Activated CD4-positive, alpha-beta T cell treated with anti-CD3 and anti-CD28 coated beads for 36 hours (primary cell): ENCODE data around the gene FAM107B. TPM values are rescaled to one million over a fixed set of nuclear protein-coding genes. Genes with fewer than 3 reads are reported as not detected.

ENCODE experiments used
- ATAC-seq: fragments of 200-7000 bp; cut with Tn5 transposase; one replicate; pipeline ENCODE4 v1.10.0; 2021; ENCODE audit warnings: mild to moderate bottlenecking, moderate library complexity
- CTCF ChIA-PET: fragments of 350-600 bp; sonication (Branson Sonifier 250); formaldehyde crosslinking; loops from one replicate; lab custom pipeline; 2021; ENCODE audit warnings: antibody characterized with exemption; lab: Charles Lee
- POLR2A ChIA-PET: fragments of 350-600 bp; sonication (Branson Sonifier 250); formaldehyde crosslinking; loops from one replicate; lab custom pipeline; 2021; ENCODE audit warnings: antibody characterized with exemption, inconsistent platforms; lab: Charles Lee
- DNase-seq: peaks from one replicate; pipeline ENCODE4 v3.0.0-alpha.2; 2020
- H3K27ac Mint-ChIP-seq: one replicate; pipeline ENCODE4 v1.8.0; 2021; ENCODE audit warnings: mixed read lengths
- H3K27me3 Mint-ChIP-seq: one replicate; pipeline ENCODE4 v1.8.0; 2021; ENCODE audit warnings: mixed read lengths
- H3K36me3 Mint-ChIP-seq: one replicate; pipeline ENCODE4 v1.8.0; 2021; ENCODE audit warnings: low read depth, mixed read lengths
- H3K4me1 Mint-ChIP-seq: one replicate; pipeline ENCODE4 v1.8.0; 2021; ENCODE audit warnings: mixed read lengths
- H3K4me3 Mint-ChIP-seq: one replicate; pipeline ENCODE4 v1.8.0; 2021; ENCODE audit warnings: mild to moderate bottlenecking, moderate library complexity, mixed read lengths
- H3K9me3 Mint-ChIP-seq: one replicate; pipeline ENCODE4 v1.8.0; 2021; ENCODE audit warnings: low read depth, mixed read lengths
- intact Hi-C, 2 experiments: fragments of 100-400 bp; cut with DNase I in 1 of 2; cut with micrococcal nuclease in 1 of 2; formaldehyde crosslinking; loops; one replicate each; pipeline versions ENCODE4 v1.14.2 to v1.15.1; 2022 to 2024; cut with DNase I, micrococcal nuclease
- total RNA-seq, 2 experiments: library from RNA; stranded (reverse); gene quantifications; one replicate each; pipeline ENCODE4 v1.2.3, GENCODE V29; 2021

Gene FAM107B
- total RNA-seq, 2 experiments from 2014 or later: 126 to 148 TPM

DNA sequence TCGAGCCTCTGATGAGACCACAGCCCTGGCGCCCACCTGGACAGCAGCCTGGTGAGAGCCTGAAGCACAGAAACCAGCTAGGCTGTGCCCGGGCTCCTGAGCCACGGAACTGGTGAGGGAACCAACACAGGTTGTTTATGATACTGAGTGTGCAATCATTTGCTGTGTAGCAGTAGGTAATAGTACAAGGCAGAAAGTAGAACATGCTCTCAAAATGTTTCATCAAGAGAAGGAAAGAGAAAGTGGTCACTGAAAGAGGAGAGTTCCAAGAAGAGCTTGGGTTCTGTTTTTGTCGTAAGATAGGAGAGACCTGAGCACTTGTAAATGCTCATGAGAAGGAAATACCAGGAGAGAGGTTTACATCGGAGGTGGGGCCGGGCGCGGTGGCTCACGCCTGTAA is 208.2 kb downstream of the FAM107B start:
- Mint-ChIP-seq H3K4me3 (no peak overlapping the region), H3K9me3 (peaks cover 3% of the 10 kb centered on the region), H3K27me3 (no peaks in the 10 kb centered on the region), H3K27ac (peak overlapping the region; percentile 85), H3K36me3 (peaks cover 51% of the 10 kb centered on the region), H3K4me1 (peaks cover 93% of the 10 kb centered on the region)
- intact Hi-C loops: no loop called here
- ChIA-PET POLR2A (interaction anchor here (0.6 to 2.0 kb wide), 3 partner anchors 13 to 381 kb away, joined by 4 to 7 read pairs (median 5); no protein-coding TSS in a partner anchor), CTCF (interaction anchor here (0.6 to 1.4 kb wide), 3 partner anchors 10 to 39 kb away, joined by 3 to 4 read pairs (median 4); no protein-coding TSS in a partner anchor)
- peak; percentile 48 for ATAC-seq
- DNase-seq: no peak

DNA sequence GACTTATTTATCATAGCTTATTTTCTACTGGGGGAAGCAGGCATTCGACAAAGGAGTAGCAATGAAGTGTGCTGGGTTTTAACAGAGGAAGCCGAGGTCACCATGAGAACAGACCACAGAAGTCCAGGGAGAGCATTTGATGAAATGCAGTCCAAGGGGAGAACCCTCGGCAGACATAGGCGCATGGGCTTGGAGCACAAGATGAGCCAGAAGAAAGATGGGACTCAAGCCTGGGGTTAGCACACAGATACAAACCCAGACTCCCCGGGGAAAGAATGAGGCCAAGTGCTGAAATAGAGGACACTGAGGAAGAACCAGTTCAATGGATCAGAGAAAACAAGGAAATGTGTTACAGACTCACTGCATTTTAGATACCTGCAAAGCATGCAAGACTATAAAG is 209.5 kb downstream of the FAM107B start:
- intact Hi-C loops: loop anchor here in 1 of 2 experiments (2.0 kb wide), 1 partner anchor 22 kb away; no protein-coding TSS in a partner anchor
- ATAC-seq: no peak
- no peak overlapping the region for H3K4me3 Mint-ChIP-seq
- ChIA-PET POLR2A (interaction anchor here (0.7 to 1.5 kb wide), 2 partner anchors 9 to 380 kb away, joined by 3 read pairs; no protein-coding TSS in a partner anchor), CTCF (interaction anchor here (1.1 to 2.3 kb wide), 4 partner anchors 10 to 22 kb away, joined by 3 to 9 read pairs (median 3); no protein-coding TSS in a partner anchor)
- peaks cover 3% of the 10 kb centered on the region for H3K9me3 Mint-ChIP-seq
- H3K27me3 Mint-ChIP-seq: no peaks in the 10 kb centered on the region
- peaks cover 93% of the 10 kb centered on the region for H3K4me1 Mint-ChIP-seq
- peak overlapping the region; percentile 85 for H3K27ac Mint-ChIP-seq
- H3K36me3 Mint-ChIP-seq: peaks cover 50% of the 10 kb centered on the region
- DNase-seq: no peak

DNA sequence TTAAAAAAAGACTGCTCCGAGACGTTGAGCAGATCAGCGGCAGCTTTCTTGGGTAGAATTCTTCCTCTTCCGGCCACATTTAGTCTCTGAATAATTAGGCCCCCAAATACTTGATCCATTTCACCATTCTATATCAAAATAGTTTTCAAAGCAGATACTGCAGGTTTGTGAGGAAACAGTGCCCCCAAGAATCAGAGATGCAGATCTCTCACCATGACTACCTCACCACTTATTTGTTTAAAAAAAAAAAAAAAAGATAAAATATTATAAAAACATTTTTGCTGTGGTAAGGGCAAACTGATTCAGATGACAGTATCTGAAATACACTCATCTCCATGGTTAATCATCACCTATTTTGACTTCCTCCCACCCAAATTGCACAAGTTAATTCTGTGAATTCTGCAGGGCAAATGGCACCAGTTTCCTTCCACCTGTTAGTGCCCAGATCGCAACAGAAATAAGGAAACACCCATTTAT is 210.4 kb downstream of the FAM107B start:
- ATAC-seq (peak; percentile 40), DNase-seq (no peak)
- H3K4me1 Mint-ChIP-seq: peaks cover 92% of the 10 kb centered on the region
- CTCF ChIA-PET: interaction anchor here (0.8 to 2.3 kb wide), 5 partner anchors 10 to 35 kb away, joined by 3 to 9 read pairs (median 3); no protein-coding TSS in a partner anchor
- H3K27ac Mint-ChIP-seq: peak overlapping the region; percentile 96
- intact Hi-C loops: loop anchor here (1.0 to 5.0 kb wide), 5 partner anchors 8 to 558 kb away; no protein-coding TSS in a partner anchor
- peak overlapping the region; percentile 67 for H3K4me3 Mint-ChIP-seq
- H3K36me3 Mint-ChIP-seq: peaks cover 51% of the 10 kb centered on the region
- POLR2A ChIA-PET: interaction anchor here (0.7 to 1.5 kb wide), 2 partner anchors 31 to 379 kb away, joined by 3 read pairs; no protein-coding TSS in a partner anchor
- no peaks in the 10 kb centered on the region for H3K27me3 Mint-ChIP-seq
- H3K9me3 Mint-ChIP-seq: peaks cover 3% of the 10 kb centered on the region

DNA sequence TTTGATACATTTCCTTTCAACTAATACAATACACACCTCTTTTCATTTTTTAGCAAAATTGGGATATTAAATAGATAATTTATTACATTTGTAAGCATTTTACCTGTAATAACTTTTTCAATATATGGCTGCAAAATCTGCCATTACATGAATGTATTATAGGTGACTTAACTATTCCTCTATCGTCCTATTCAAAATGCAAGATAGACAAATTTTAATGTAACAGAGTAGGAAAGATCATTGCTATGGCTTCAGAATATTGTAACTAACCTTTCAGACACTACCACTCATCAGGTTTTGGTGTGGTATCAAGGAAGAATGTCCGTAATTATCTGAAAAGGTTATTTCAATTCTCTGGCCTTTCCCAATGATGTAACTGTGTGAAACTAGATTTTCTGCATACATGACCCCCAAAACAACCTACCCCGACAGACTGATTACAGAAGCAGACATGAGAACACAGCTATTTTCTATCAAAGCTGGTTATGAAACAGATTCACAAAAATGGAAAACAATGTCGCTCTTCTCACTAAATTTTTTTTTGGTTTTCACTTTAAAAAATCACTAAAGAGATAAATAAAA is 211.2 kb downstream of the FAM107B start:
- no peak for DNase-seq
- Mint-ChIP-seq H3K27ac (peak overlapping the region; percentile 82), H3K27me3 (no peaks in the 10 kb centered on the region), H3K36me3 (peaks cover 47% of the 10 kb centered on the region), H3K4me3 (peak overlapping the region; percentile 30), H3K9me3 (peaks cover 3% of the 10 kb centered on the region), H3K4me1 (peaks cover 92% of the 10 kb centered on the region)
- ChIA-PET CTCF (interaction anchor here (0.8 to 2.3 kb wide), 7 partner anchors 10 to 82 kb away, joined by 3 to 9 read pairs (median 6); no protein-coding TSS in a partner anchor), POLR2A (interaction anchor here (0.7 to 1.7 kb wide), 3 partner anchors 20 to 378 kb away, joined by 3 to 5 read pairs (median 4); no protein-coding TSS in a partner anchor)
- intact Hi-C loops: loop anchor here (1.0 to 5.0 kb wide), 4 partner anchors 9 to 559 kb away; no protein-coding TSS in a partner anchor
- ATAC-seq: no peak

DNA sequence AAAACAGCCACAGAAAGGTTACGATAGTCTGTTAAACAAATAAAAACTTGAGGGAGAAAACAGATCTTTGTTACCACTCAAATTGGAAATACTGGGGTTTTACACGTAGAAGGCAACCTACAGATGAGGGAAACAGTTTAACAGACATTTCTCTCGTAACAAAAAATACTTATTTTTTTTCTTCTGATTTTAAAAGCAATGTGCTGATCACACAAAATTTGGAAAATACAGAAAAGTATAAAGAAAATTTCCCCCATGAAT is 211.7 kb downstream of the FAM107B start:
- intact Hi-C loops: loop anchor here (1.0 to 5.0 kb wide), 4 partner anchors 9 to 559 kb away; no protein-coding TSS in a partner anchor
- POLR2A ChIA-PET: interaction anchor here (1.2 to 1.7 kb wide), 3 partner anchors 20 to 378 kb away, joined by 4 to 5 read pairs (median 4); no protein-coding TSS in a partner anchor

DNA sequence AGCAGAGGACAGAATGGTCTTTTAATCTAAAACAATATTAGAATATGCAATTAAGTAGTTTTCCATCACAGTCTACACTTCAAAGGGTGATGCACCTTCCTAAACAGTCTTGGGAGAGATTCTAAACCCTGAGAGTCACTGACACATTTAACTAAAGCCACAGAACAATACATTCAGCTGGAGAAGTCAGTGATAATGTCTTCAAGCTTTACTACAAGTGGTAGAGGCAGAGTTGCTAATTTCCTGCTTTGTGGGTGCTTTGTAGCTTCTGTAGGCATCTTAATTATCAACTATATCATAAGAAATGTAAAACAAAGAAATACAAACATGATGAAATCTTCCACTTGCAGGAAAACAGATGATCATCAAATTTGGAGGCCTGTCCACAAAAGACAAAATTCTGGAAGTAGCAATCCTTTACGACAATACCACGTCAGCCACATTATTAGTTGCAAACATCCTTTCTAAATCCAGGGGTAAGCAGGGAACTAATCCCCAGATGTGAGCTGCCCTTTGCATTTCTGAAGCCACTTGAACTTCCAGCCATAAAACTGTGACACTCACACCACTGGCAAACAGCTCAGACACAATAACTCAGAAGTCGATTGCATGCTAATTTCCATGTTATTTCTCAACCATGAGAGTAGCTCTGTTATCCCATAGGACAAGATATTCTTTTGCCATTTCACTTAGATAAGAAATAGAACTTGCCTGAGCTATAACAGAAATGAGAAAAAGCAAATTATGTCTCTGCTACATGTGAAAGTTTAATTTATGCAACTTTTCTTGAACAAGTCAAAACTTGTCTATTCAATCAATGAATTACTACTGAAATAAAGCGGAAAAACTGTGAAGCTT is 212.2 kb downstream of the FAM107B start:
- ChIA-PET CTCF (interaction anchor here (0.7 to 2.3 kb wide), 14 partner anchors 9 to 276 kb away, joined by 3 to 9 read pairs (median 4); partner anchors contain the start of genes CDNF, HSPA14 and MSANTD7), POLR2A (interaction anchor here (0.6 to 1.7 kb wide), 5 partner anchors 9 to 377 kb away, joined by 3 to 6 read pairs (median 4); no protein-coding TSS in a partner anchor)
- Mint-ChIP-seq H3K4me1 (peaks cover 93% of the 10 kb centered on the region), H3K4me3 (peak overlapping the region; percentile 53), H3K9me3 (peaks cover 3% of the 10 kb centered on the region), H3K36me3 (peaks cover 48% of the 10 kb centered on the region), H3K27me3 (no peaks in the 10 kb centered on the region), H3K27ac (peak overlapping the region; percentile 91)
- ATAC-seq (peak; percentile 56), DNase-seq (no peak)
- intact Hi-C loops: loop anchor here (1.0 to 5.0 kb wide), 5 partner anchors 10 to 560 kb away; no protein-coding TSS in a partner anchor

More for the DNA sequence above, 211.7 kb downstream of the FAM107B start:
- peaks cover 3% of the 10 kb centered on the region for H3K9me3 Mint-ChIP-seq
- H3K36me3 Mint-ChIP-seq: peaks cover 48% of the 10 kb centered on the region
- H3K4me3 Mint-ChIP-seq: peak overlapping the region; percentile 53
- peak overlapping the region; percentile 91 for H3K27ac Mint-ChIP-seq
- H3K27me3 Mint-ChIP-seq: no peaks in the 10 kb centered on the region
- no peak for DNase-seq
- H3K4me1 Mint-ChIP-seq: peaks cover 92% of the 10 kb centered on the region
- CTCF ChIA-PET: interaction anchor here (0.8 to 2.3 kb wide), 9 partner anchors 10 to 275 kb away, joined by 3 to 9 read pairs (median 5); partner anchors contain the start of genes CDNF, HSPA14 and MSANTD7
- ATAC-seq: no peak

DNA sequence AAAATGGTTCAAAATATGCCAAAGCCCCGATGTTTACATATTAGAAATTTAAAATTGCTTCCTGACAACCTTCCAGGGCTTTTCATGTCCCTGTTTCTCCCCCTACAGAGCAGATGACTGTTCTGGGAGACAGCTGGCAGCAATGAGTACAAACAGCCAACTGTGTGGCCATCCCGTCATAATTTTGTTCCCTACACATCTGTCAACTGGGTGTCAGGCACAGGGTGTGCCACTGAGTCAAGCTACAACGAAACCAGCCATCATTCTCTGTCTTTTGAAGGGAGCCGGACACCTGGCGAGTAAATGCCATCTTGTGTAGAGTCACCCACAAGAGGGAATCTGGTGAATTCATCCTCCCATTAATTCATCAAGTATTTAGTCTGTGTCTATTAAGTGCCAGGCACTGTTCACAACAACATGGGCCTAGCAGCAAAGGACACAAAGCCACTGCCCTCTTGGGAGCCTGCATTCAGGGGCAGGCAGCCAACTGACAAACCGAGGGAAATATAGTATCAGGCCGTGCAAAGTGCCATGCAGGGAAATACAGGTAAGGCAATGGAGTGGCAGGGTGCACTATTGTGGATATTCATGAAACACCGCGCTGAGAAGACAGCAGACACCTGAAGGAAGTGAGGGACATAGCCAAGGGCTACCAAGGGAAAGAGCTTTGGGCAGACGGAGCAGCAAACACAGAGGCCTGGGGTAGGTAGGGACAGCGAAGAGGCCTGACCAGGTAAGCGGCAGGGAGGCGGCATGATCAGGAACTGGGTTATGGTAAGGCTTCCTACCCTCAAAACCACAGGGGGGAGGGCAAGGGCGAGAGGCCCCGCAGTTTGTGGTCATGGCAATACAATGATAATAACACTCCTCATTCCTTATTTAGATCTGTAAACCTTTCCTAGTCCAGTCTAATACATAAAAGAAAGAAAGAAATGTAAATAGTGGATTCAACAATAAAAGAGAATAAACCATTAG is 213.6 kb downstream of the FAM107B start:
- peak overlapping the region; percentile 87 for H3K27ac Mint-ChIP-seq
- ATAC-seq (no peak), DNase-seq (peak; percentile 39)
- H3K4me1 Mint-ChIP-seq: peaks cover 95% of the 10 kb centered on the region
- no peaks in the 10 kb centered on the region for H3K27me3 Mint-ChIP-seq
- CTCF ChIA-PET: interaction anchor here (0.5 to 1.6 kb wide), 7 partner anchors 14 to 126 kb away, joined by 3 to 5 read pairs (median 3); no protein-coding TSS in a partner anchor
- POLR2A ChIA-PET: interaction anchor here (1.2 kb wide), 1 partner anchor 10 kb away, joined by 3 read pairs; no protein-coding TSS in a partner anchor
- H3K36me3 Mint-ChIP-seq: peaks cover 36% of the 10 kb centered on the region
- intact Hi-C loops: loop anchor here (1.0 to 5.0 kb wide), 6 partner anchors 27 to 561 kb away; no protein-coding TSS in a partner anchor
- H3K4me3 Mint-ChIP-seq: peak overlapping the region; percentile 20
- no peaks in the 10 kb centered on the region for H3K9me3 Mint-ChIP-seq

DNA sequence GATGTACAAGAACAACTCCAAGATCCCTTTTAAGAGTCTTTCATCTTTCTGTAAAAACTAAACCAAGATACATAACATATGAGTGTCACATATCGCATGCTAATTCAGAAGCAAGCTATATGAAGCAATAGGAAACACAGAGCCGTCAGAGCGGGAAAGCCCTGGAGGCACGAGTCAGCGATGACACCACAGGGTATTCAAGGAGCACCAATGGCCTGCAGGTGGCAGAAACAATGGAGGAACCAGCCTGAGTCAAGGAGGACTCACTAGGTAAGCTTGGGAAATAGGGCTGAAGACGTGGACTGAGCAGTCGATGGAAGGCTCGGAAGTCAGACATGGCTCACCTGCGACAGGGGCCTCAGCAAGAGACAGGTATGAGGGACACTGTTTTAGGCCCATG is 214.4 kb downstream of the FAM107B start:
- intact Hi-C loops: loop anchor here (1.0 to 5.0 kb wide), 6 partner anchors 28 to 562 kb away; no protein-coding TSS in a partner anchor
- DNase-seq (peak; percentile 86), ATAC-seq (peak; percentile 68)
- CTCF ChIA-PET: interaction anchor here (1.0 to 1.5 kb wide), 4 partner anchors 15 to 262 kb away, joined by 3 to 8 read pairs (median 3); no protein-coding TSS in a partner anchor
- Mint-ChIP-seq H3K9me3 (no peaks in the 10 kb centered on the region), H3K36me3 (peaks cover 34% of the 10 kb centered on the region), H3K27me3 (no peaks in the 10 kb centered on the region), H3K4me3 (peak overlapping the region; percentile 26), H3K27ac (peak overlapping the region; percentile 87), H3K4me1 (peaks cover 95% of the 10 kb centered on the region)
- POLR2A ChIA-PET: interaction anchor here (1.2 kb wide), 1 partner anchor 11 kb away, joined by 3 read pairs; no protein-coding TSS in a partner anchor

DNA sequence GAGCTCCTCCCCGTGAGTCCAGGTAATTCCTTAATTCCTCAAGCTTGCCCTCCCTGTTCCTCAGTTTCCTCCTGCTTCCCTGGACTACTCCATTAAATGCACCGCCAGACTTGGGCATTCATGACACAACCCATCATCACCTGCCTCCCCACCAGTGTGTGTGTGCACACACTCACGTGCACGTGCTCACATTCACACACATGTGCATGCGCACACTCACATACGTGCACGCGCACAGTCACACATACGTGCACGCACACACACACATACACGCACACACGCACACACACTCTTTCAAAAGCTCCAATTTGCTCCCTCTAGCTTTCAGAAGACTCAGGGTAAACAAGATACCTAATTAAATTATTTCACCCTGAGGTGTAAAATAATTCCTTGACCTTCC is 216.7 kb downstream of the FAM107B start:
- ChIA-PET CTCF (interaction anchor here (0.8 to 1.8 kb wide), 6 partner anchors 11 to 40 kb away, joined by 3 to 9 read pairs (median 3); no protein-coding TSS in a partner anchor), POLR2A (interaction anchor here (0.7 to 1.1 kb wide), 2 partner anchors 279 to 373 kb away, joined by 3 to 4 read pairs; no protein-coding TSS in a partner anchor)
- peak overlapping the region; percentile 86 for H3K27ac Mint-ChIP-seq
- no peak overlapping the region for H3K4me3 Mint-ChIP-seq
- H3K27me3 Mint-ChIP-seq: no peaks in the 10 kb centered on the region
- intact Hi-C loops: no loop called here
- H3K9me3 Mint-ChIP-seq: no peaks in the 10 kb centered on the region
- ATAC-seq: no peak
- peaks cover 41% of the 10 kb centered on the region for H3K36me3 Mint-ChIP-seq
- H3K4me1 Mint-ChIP-seq: peaks cover 95% of the 10 kb centered on the region
- DNase-seq: no peak
